B cell (primary cell): ENCODE results near the gene PRKCG. TPM values are rescaled to one million over a fixed set of nuclear protein-coding genes. Genes with fewer than 3 reads are reported as not detected.

Experiments used
- ATAC-seq: fragments of 200-7000 bp; cut with Tn5 transposase; one replicate; pipeline ENCODE4 v1.10.0; 2021; ENCODE audit warnings: low read depth, mild to moderate bottlenecking, moderate number of reproducible peaks, moderate library complexity
- CTCF ChIA-PET: fragments of 350-600 bp; sonication (Branson Sonifier 250); formaldehyde crosslinking; loops from one replicate; lab custom pipeline; 2021; ENCODE audit warnings: antibody characterized with exemption, inconsistent platforms; lab: Charles Lee
- POLR2A ChIA-PET: fragments of 350-600 bp; sonication (Branson Sonifier 250); formaldehyde crosslinking; loops from one replicate; lab custom pipeline; 2021; ENCODE audit warnings: antibody characterized with exemption; lab: Charles Lee
- DNase-seq: peaks from one replicate; pipeline ENCODE4 v3.0.0; 2013
- H2AFZ ChIP-seq: 2 replicates; pipeline ENCODE4 v1.6.1; 2012; ENCODE audit warnings: mild to moderate bottlenecking, low read depth, low read length; ENCODE audit not compliant: insufficient read depth, poor library complexity, severe bottlenecking
- H3K27ac ChIP-seq, 2 donors: 1 replicate in 1 of 2; 2 replicates in 1 of 2; pipeline ENCODE4 v1.5.1; 2012 to 2013; ENCODE audit warnings: low read length in 2 of 2, mild to moderate bottlenecking in 2 of 2, moderate library complexity in 1 of 2
- H3K27me3 ChIP-seq, 4 experiments: fragments of 200-600 bp in 1 of 4; sonication (generic) in 1 of 4; replicated peaks in 1 of 4; 1 replicate in 2 of 4; 2 replicates in 2 of 4; pipeline versions ENCODE4 v1.6.1 to v1.7.0; 2013 to 2016; ENCODE audit warnings: low read length in 3 of 4, mild to moderate bottlenecking in 2 of 4, mixed read lengths in 1 of 4, moderate library complexity in 1 of 4; ENCODE audit not compliant: insufficient read depth in 4 of 4, control insufficient read depth in 3 of 4; ENCODE audit errors: control extremely low read depth in 1 of 4
- H3K36me3 ChIP-seq, 2 experiments: replicated peaks in 1 of 2; 1 replicate in 1 of 2; 2 replicates in 1 of 2; pipeline versions ENCODE4 v1.6.1 to v1.7.1; 2013; ENCODE audit warnings: low read length in 1 of 2; ENCODE audit not compliant: insufficient read depth in 2 of 2, control insufficient read depth in 1 of 2; ENCODE audit errors: control extremely low read depth in 1 of 2, extremely low read depth in 1 of 2
- H3K4me1 ChIP-seq, 2 donors: fragments of 200-600 bp in 1 of 2; sonication (generic) in 1 of 2; 1 replicate in 1 of 2; 2 replicates in 1 of 2; pipeline versions ENCODE4 v1.5.1 to v1.6.1; 2013 to 2017; ENCODE audit warnings: low read length in 2 of 2; ENCODE audit not compliant: control insufficient read depth in 2 of 2, insufficient read depth in 2 of 2
- H3K4me2 ChIP-seq: replicated peaks from 2 replicates; pipeline ENCODE3; 2012; ENCODE audit warnings: mild to moderate bottlenecking, low read depth, low read length; ENCODE audit not compliant: poor library complexity, severe bottlenecking
- H3K4me3 ChIP-seq, 5 experiments: fragments of 200-600 bp in 1 of 5; sonication (generic) in 1 of 5; 1 replicate in 3 of 5; 2 replicates in 2 of 5; pipeline versions ENCODE4 v1.5.1 to v1.7.0; 2011 to 2016; ENCODE audit warnings: low read length in 4 of 5, mild to moderate bottlenecking in 4 of 5, low read depth in 2 of 5, control low read depth in 1 of 5, moderate library complexity in 1 of 5; ENCODE audit not compliant: insufficient read depth in 1 of 5; ENCODE audit errors: control extremely low read depth in 1 of 5, extremely low read depth in 1 of 5
- H3K79me2 ChIP-seq: fragments of 200-600 bp; sonication (generic); one replicate; pipeline ENCODE4 v1.6.0; 2016; ENCODE audit warnings: low read length; ENCODE audit not compliant: control insufficient read depth, insufficient read depth
- H3K9ac ChIP-seq: fragments of 200-600 bp; sonication (generic); 2 replicates; pipeline ENCODE4 v1.6.1; 2017; ENCODE audit warnings: mild to moderate bottlenecking, low read length, moderate library complexity
- H3K9me3 ChIP-seq, 3 donors: one replicate each; pipeline versions ENCODE4 v1.6.1 to v1.7.1; 2013; ENCODE audit warnings: low read length in 2 of 3; ENCODE audit not compliant: control insufficient read depth in 2 of 3, insufficient read depth in 1 of 3; ENCODE audit errors: control extremely low read depth in 1 of 3
- H4K20me1 ChIP-seq: 2 replicates; pipeline ENCODE4 v1.6.0; 2012; ENCODE audit warnings: mild to moderate bottlenecking, low read length; ENCODE audit not compliant: insufficient read depth, control insufficient read depth, poor library complexity, severe bottlenecking
- H3K27ac Mint-ChIP-seq: one replicate; pipeline ENCODE4 v1.8.0; 2021; ENCODE audit warnings: mixed read lengths
- H3K27me3 Mint-ChIP-seq: one replicate; pipeline ENCODE4 v1.8.0; 2021; ENCODE audit warnings: mixed read lengths
- H3K4me1 Mint-ChIP-seq: one replicate; pipeline ENCODE4 v1.8.0; 2021; ENCODE audit warnings: mixed read lengths
- H3K4me3 Mint-ChIP-seq: one replicate; pipeline ENCODE4 v1.8.0; 2021; ENCODE audit warnings: mixed read lengths
- H3K9me3 Mint-ChIP-seq: one replicate; pipeline ENCODE4 v1.8.0; 2022; ENCODE audit warnings: mixed read lengths; ENCODE audit not compliant: insufficient read depth
- EZH2 ChIP-seq: IDR thresholded peaks from 2 replicates; pipeline ENCODE4 v1.6.1; 2012; ENCODE audit warnings: borderline replicate concordance, low read depth, mild to moderate bottlenecking, moderate library complexity, low read length; ENCODE audit not compliant: insufficient read depth, poor library complexity, severe bottlenecking
- WGBS: methylation state at CpG from one replicate; pipeline ENCODE4 v1.1.5; 2013; ENCODE audit warnings: missing lambda C conversion rate; ENCODE audit not compliant: insufficient coverage; 5-methylcytosine and 5-hydroxymethylcytosine counted together
- intact Hi-C: fragments of 100-400 bp; cut with micrococcal nuclease; formaldehyde crosslinking; loops from one replicate; pipeline ENCODE4 v1.10.0; 2022
- polyA plus RNA-seq: library from polyadenylated mRNA; depleted of rRNA; stranded (reverse); fragments of >200 nt; gene quantifications from 2 replicates; pipeline ENCODE4 v1.2.3, GENCODE V29; 2012
- total RNA-seq, 2 donors: library from RNA; stranded (reverse); fragments of 120-200 nt in 1 of 2; gene quantifications; 1 replicate in 1 of 2; 2 replicates in 1 of 2; pipeline versions ENCODE4 v1.2.3 to v1.2.4, GENCODE V29; 2013 to 2022
- TF ChIP-seq, protein P1 (sequence below): fragments of 200-600 bp; IDR thresholded peaks from one replicate; pipeline ENCODE4 v1.8.0; 2022; ENCODE audit warnings: antibody characterized with exemption, mild to moderate bottlenecking

The PRKCG gene
- total and polyA plus RNA-seq, 2 donors (not counting 1 experiment from before 2014, with no cell fraction given): 0.31 TPM; not detected in 1

DNA sequence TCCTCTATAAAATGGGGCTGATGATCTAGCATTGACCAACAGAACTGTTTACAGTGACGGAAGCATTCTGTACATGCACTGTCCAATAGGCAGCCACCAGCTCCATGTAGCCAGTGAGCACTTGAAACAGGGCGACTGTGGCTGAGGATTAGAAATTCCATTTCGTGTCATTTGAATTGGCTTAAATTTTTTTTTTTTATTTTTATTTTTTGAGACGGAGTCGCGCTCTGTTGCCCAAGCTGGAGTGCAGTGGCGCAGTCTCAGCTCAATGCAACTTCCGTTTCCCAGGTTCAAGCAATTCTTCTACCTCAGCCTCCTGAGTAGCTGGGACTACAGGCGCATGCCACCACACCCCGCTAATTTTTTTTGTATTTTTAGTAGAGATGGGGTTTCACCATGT, 3.0 kb downstream of the PRKCG start:
- Mint-ChIP-seq H3K4me3 (no peak overlapping the region), H3K9me3 (no peaks in the 10 kb centered on the region), H3K27ac (no peak overlapping the region), H3K4me1 (peaks cover 14% of the 10 kb centered on the region), H3K27me3 (peaks cover 21% of the 10 kb centered on the region)
- Histone ChIP-seq H3K9ac (no peak overlapping the region), H3K79me2 (no peaks in the 10 kb centered on the region), H3K36me3 (no peaks in the 10 kb centered on the region), H3K27ac (no peak overlapping the region), H4K20me1 (no peaks in the 10 kb centered on the region), H3K4me3 (no peak overlapping the region), H3K9me3 (peaks cover 0 to 13% (median 0%) of the 10 kb centered on the region in 3 donors), H3K27me3 (peaks cover 0 to 47% (median 34%) of the 10 kb centered on the region in 4 experiments), H2AFZ (no peak overlapping the region), H3K4me1 (peaks cover 34 to 43% of the 10 kb centered on the region in 2 donors), H3K4me2 (no peak overlapping the region)
- intact Hi-C loops: no loop called here
- 100% methylated on average over 2 of the region's 10 CpGs for WGBS
- DNase-seq (no peak), ATAC-seq (no peak)
- CTCF ChIA-PET: no interaction called here
- TF ChIP-seq, protein P1, sequence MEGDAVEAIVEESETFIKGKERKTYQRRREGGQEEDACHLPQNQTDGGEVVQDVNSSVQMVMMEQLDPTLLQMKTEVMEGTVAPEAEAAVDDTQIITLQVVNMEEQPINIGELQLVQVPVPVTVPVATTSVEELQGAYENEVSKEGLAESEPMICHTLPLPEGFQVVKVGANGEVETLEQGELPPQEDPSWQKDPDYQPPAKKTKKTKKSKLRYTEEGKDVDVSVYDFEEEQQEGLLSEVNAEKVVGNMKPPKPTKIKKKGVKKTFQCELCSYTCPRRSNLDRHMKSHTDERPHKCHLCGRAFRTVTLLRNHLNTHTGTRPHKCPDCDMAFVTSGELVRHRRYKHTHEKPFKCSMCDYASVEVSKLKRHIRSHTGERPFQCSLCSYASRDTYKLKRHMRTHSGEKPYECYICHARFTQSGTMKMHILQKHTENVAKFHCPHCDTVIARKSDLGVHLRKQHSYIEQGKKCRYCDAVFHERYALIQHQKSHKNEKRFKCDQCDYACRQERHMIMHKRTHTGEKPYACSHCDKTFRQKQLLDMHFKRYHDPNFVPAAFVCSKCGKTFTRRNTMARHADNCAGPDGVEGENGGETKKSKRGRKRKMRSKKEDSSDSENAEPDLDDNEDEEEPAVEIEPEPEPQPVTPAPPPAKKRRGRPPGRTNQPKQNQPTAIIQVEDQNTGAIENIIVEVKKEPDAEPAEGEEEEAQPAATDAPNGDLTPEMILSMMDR: no peak
- TF ChIP-seq EZH2: no peak
- POLR2A ChIA-PET: no interaction called here

DNA sequence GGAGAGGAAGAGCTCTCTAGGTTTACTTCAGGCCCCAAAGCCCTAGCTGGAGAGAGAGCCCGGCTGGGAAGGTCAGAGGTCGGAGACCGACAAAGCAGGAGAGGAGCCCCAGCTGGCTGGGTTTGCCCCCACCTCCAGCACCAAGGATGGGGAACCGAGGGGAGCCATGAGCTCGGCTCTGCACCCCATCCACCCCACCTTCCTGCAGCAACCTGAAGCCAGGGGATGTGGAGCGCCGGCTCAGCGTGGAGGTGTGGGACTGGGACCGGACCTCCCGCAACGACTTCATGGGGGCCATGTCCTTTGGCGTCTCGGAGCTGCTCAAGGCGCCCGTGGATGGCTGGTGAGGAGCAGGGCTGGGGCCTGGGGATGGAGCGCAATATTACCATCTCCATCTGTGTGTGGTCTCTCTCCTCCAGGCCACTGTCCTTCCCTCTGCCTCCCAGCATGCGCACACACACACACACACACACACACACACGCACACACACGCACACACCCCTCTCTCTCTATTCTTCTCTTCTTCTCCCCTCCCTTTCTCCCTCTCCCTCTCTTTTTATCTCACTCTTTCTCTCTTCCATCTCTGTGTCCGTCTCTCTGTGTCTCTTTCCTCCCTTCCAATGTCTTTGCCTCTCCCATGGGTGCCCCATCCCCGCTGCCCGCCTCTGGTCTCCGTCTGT, 10.4 kb downstream of the PRKCG start:
- H3K4me3 Mint-ChIP-seq: no peak overlapping the region
- ChIA-PET POLR2A (no interaction called here), CTCF (no interaction called here)
- Histone ChIP-seq H2AFZ (no peak overlapping the region), H3K79me2 (no peaks in the 10 kb centered on the region), H3K36me3 (no peaks in the 10 kb centered on the region), H3K4me1 (peaks cover 0 to 7% of the 10 kb centered on the region in 2 donors), H3K9ac (no peak overlapping the region), H3K27ac (no peak overlapping the region), H3K4me3 (no peak overlapping the region), H3K27me3 (peaks cover 0 to 23% (median 8%) of the 10 kb centered on the region in 4 experiments), H3K9me3 (peaks cover 0 to 14% (median 0%) of the 10 kb centered on the region in 3 donors), H3K4me2 (no peak overlapping the region), H4K20me1 (no peaks in the 10 kb centered on the region)
- H3K9me3 Mint-ChIP-seq: no peaks in the 10 kb centered on the region
- ATAC-seq (no peak), DNase-seq (no peak)
- intact Hi-C loops: no loop called here
- H3K27me3 Mint-ChIP-seq: peaks cover 29% of the 10 kb centered on the region
- H3K4me1 Mint-ChIP-seq: peaks cover 2% of the 10 kb centered on the region
- WGBS: 90% methylated on average over 21 of the region's 23 CpGs
- no peak overlapping the region for H3K27ac Mint-ChIP-seq
- TF ChIP-seq, protein P1: no peak
- no peak for TF ChIP-seq EZH2
